Stromal cell of bone marrow (primary cell): Measurements from ENCODE around the gene C1GALT1C1.

Experiments used
- DNase-seq: peaks from one replicate; pipeline ENCODE4 v3.0.0-alpha.2; 2012; ENCODE audit warnings: low read depth

Gene C1GALT1C1

DNA sequence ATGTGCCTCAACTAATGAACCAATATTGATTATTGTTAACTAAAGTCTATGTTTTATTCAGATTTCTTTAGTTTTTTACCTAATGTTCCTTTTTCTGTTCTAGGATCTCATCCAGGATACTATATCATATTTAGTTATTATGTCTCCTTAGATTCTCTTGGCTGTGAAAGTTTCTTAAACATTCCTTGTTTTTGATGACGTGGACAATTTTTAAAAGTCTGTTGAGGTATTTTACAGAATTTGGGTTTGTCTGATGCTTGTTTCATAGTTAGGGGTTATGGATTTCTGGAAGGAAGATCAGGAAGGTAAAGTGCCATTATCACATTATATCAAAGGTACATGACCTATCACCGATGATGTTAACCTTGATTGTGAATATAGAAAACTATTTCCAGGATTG, 44.2 kb downstream of the C1GALT1C1 start:
- no peak for DNase-seq
